Left hindlimb (tissue), 1 donor: ENCODE measurements around the gene ANKIB1.
"Not testable (repeated sequence)": the region's sequence is repeated elsewhere in the genome, so short reads cannot be mapped to it uniquely, and the experiment has no call there.

Source experiments
- DNase-seq: peaks from one replicate; pipeline ENCODE4 v3.0.0-alpha.2; 2018

Gene ANKIB1

GRCh38 chr7:92415225-92415624, 169.5 kb downstream of the ANKIB1 start:
- no peak for DNase-seq

GRCh38 chr7:92417913-92418312, 172.1 kb downstream of the ANKIB1 start:
- no peak for DNase-seq

GRCh38 chr7:92421676-92422435, 176.1 kb downstream of the ANKIB1 start:
- DNase-seq: no peak

- DNase-seq: no peak
Measured at GRCh38 chr7:92422926-92423325, 177.2 kb downstream of the ANKIB1 start.

- no peak for DNase-seq
Measured at GRCh38 chr7:92423710-92424131, 177.9 kb downstream of the ANKIB1 start.

- no peak for DNase-seq
Measured at GRCh38 chr7:92425311-92425947, 179.7 kb downstream of the ANKIB1 start.

- no peak for DNase-seq
Measured at GRCh38 chr7:92427193-92427592, 181.4 kb downstream of the ANKIB1 start.

- no peak for DNase-seq
Measured at GRCh38 chr7:92432299-92432946, 186.6 kb downstream of the ANKIB1 start.

GRCh38 chr7:92433019-92433418, 187.2 kb downstream of the ANKIB1 start:
- DNase-seq: no peak

GRCh38 chr7:92435542-92435941, 189.8 kb downstream of the ANKIB1 start:
- no peak for DNase-seq

GRCh38 chr7:92436612-92437445, 191.1 kb downstream of the ANKIB1 start:
- no peak for DNase-seq

- no peak for DNase-seq
Measured at GRCh38 chr7:92437956-92438491, 192.2 kb downstream of the ANKIB1 start.

GRCh38 chr7:92442720-92443119, 196.9 kb downstream of the ANKIB1 start:
- DNase-seq: not testable (repeated sequence)

- no peak for DNase-seq
Measured at GRCh38 chr7:92446869-92447344, 201.1 kb downstream of the ANKIB1 start.

GRCh38 chr7:92447345-92448204, 201.8 kb downstream of the ANKIB1 start, which contains the start of gene GATAD1:
Gene GATAD1 (plus strand): TSS chr7:92447482. CDS start chr7:92447730, 248 bp downstream.
- peak; percentile 94 for DNase-seq

GRCh38 chr7:92448205-92448747, 202.5 kb downstream of the ANKIB1 start:
- DNase-seq: peak; percentile 37
